ENCODE data around the gene MIA2.

MIA2 gene

GRCh38 chr14:39384177-39384576 is 150.5 kb downstream of the MIA2 start:
- no peak for DNase-seq (ENCODE audit: low read depth in 2 of 2)

GRCh38 chr14:39393289-39393688 is 159.6 kb downstream of the MIA2 start:
- no peak for DNase-seq (ENCODE audit: low read depth in 2 of 2)

DNA sequence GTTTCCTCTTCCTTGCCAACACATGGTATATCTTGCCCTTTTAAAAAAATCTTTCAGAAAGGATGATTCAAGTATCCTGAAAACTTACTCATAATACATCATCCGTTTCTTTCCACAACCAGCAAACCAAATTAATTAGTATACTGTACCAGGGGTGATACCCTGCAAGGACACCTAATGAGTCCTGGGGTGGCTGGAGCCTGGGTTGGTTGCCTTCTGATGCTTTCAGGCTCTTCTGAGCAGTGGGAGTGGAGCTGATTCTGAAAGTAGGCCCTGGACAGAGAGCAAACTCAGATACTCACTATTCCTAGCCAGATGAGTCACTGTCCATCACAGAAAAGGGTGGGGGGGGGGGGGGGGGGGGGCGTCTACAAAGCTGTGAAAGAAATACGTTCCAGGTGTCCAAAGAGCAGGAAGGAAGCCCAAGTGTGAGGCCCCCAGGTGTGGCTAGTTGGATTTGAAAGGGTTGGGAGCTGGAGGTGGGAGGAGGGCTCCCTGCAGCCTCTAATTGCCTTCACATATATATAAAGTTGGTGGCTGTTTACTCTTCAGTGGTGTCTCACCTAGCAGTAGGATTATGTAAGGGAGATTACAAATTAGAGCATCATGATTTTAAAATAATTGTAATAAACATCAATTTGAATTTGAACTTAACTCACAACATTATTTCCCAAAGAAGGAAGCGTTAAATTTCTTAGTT is 162.0 kb downstream of the MIA2 start:
- DNase-seq (ENCODE audit: low read depth in 2 of 2), result no peak

DNA sequence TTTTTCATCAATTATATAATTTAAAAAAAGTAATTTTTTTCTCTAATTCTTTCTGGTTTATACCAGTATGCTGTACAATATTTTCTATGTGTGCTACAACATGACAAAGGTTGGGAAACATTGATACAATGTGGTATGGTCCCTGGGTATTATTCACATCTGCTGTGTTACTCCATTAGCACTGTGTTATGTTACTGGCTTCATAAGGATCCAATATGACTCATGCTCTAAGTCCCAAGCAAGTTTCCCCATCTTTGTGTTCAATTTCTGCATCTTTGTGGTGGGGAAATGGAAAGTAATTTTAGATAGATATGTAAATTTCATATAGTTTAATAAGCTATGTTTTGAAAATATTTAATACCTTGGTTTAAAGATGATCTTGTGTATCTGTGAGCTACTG is 162.7 kb downstream of the MIA2 start:
- DNase-seq (ENCODE audit: low read depth in 2 of 2), result no peak

DNA sequence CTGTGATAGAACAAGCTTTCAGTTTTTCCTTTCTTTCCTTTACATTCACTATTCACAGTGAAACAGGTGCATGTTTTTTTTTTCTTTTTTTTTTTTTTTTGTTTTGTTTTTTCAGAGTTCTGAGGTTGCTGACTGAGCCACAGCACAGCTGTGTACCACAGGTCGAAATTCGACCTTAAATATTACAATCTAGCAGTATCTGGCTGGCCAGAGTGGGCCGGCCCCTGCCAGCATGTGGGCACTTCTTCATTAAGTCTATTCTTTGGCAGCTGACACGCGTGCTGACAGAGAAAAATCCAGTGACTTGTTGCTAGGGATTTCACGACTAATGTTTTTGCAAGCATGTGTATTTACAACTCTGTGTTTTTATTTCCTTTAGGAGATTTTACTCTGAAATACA is 164.7 kb downstream of the MIA2 start:
- no peak for DNase-seq (ENCODE audit: low read depth in 2 of 2)

GRCh38 chr14:39406560-39406959 is 172.8 kb downstream of the MIA2 start:
- no peak for DNase-seq (ENCODE audit: low read depth in 2 of 2)

- no peak for DNase-seq (ENCODE audit: low read depth in 2 of 2)
Observed at GRCh38 chr14:39416072-39416471, 182.4 kb downstream of the MIA2 start.

GRCh38 chr14:39417014-39417413 is 183.3 kb downstream of the MIA2 start:
- DNase-seq (ENCODE audit: low read depth in 2 of 2), result no peak

GRCh38 chr14:39419272-39419671 is 185.6 kb downstream of the MIA2 start:
- DNase-seq (ENCODE audit: low read depth in 2 of 2), result no peak

DNA sequence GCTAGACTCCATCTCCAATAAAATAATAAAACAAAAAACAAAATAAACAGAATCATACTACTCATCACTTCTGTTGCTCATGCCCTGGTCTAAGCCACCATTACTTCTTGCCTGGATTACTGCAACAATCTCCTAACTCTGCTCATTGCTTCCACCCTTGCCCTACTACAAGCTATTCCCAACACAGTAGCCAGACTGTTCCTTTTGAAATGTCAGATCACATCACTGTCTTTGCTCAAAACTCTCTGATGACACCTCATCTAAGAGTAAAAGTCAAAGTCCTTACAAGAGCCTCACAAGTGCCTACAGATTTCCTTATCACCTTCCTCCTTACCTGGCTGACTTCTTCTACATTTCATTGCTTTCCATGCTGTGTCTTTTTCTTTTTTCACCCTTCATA is 188.5 kb downstream of the MIA2 start:
- no peak for DNase-seq (ENCODE audit: low read depth in 2 of 2)

DNA sequence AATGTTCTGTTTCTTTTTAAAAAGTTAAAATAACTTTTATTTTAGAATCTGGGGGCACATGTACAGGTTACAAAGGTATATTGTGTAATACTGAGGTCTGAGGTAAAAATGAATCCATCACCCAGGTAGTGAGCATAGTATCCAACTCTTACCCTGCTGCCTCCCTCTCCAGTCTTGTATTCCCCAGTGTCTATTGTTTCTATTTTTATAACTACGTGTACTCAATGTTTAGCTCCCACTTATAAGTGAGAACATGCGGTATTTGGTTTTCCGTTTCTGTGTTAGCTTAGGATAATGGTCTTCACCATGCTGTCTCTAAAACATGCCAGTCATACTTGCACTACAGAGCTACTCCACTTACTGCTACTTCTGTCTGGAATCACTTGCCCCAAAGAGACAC is 190.1 kb downstream of the MIA2 start:
- no peak for DNase-seq (ENCODE audit: low read depth in 2 of 2)

DNA sequence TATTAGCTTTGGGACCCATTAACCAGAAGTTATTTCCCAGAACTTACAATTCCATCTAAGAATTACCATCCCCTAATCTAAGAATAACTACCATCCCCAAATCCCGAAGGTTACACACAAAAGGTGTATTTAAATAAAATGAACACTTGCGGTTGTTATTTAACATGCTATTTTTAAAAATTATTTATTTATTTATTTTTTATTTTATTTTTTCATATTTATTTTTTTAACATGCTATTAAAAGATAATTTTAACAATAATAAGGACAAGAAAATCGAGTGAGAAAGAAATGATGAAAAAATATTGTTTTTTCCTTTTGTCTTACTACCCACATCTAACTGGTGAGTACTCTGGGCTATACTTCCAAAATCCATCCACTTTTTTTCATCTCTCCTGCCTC is 192.2 kb downstream of the MIA2 start:
- DNase-seq (ENCODE audit: low read depth in 2 of 2), result no peak

- DNase-seq (ENCODE audit: low read depth in 2 of 2), result no peak
Observed at GRCh38 chr14:39426605-39427004, 192.9 kb downstream of the MIA2 start.

GRCh38 chr14:39428118-39428517 is 194.4 kb downstream of the MIA2 start:
- no peak for DNase-seq (ENCODE audit: low read depth in 2 of 2)

- DNase-seq (ENCODE audit: low read depth in 2 of 2), result no peak
Observed at GRCh38 chr14:39430762-39431415, 197.2 kb downstream of the MIA2 start.

DNA sequence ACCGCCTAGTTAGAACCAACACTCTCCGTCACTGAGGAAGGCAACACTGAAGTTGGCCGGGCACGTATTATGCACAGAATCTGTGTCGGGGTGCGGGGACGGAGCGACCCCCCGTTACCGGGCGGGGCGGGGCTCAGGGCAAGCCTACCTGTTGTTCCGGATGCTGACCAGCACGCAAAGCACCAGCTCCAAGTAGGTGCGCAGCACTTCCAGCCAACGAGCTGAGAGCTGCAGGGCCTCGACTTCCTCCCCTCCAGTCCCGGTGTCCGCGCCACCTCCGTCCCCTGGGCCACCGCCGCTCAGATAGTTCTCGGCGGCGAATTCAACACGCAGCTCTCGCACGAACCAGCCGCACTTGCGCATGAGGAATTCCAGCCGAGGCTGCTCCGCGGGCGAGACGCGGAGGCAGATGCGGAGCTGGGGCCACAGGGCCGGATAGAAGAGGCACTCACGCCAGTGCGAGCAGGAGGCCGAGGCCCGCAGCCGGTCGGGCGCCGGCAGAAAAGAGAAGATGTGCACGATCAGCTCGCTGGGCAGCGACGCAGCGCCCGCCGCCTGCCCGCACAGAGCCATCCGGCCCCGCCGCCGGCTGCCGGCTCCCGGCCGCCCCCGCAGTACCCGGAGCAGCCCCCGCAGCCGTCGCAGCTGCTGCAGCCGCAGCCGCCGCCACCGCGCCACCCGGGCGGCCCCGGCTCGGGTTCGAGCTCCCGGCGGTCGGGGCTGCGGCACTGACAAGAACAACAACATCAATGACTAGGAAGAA is 197.9 kb downstream of the MIA2 start:
- peak in 1 of 2 donors; percentile 13 for DNase-seq (ENCODE audit: low read depth in 2 of 2)

GRCh38 chr14:39432179-39432618 is 198.5 kb downstream of the MIA2 start, which contains the start of gene FBXO33:
FBXO33 (minus strand) TSS chr14:39432433; CDS start chr14:39432162, 271 bp downstream.
- peak; percentile 85 to 91 for DNase-seq (ENCODE audit: low read depth in 2 of 2)

DNA sequence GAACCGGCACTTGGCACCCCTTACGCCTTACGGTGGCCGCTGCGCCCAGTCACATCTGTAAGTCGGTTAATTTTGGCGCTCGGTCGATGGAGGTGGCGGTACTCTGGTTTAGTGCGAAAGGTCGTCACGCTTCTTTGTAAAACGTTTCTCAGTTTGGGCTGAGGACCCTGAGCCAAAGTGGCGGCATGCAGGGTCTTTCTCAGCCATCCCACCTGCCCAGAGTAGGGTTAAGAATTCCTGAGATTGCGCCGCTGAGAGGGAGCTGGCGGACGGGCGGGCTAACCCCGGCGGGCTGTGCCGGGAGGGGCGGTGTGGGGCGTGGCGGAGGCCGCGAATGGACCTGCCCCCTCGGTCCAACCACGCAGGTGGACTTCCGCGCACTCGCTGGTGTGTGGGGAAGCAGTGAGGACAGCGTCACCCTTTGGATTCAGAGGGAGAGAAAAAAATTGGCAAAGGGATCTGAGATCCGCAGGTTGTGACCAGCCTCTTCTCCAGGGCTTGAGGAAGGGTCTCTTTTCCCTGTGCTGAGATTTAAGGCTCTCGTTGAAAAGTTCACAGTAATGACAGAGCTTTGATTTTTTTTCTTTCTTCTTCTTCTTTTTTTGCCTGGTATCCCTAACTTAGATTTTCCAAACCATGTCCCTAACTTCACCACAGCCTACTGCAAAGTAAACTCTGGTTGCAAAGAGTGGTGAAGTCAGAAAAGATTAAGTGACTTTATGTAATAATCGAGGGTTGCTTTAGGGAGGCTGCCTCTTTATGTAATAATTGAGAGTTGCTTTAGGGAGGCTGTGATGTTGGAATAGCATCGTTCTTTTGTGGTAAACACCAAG is 199.1 kb downstream of the MIA2 start:
- DNase-seq (ENCODE audit: low read depth in 2 of 2), result peak; percentile 40 to 63

- DNase-seq (ENCODE audit: low read depth in 2 of 2), result no peak
Observed at GRCh38 chr14:39433452-39433813, 199.7 kb downstream of the MIA2 start.

DNA sequence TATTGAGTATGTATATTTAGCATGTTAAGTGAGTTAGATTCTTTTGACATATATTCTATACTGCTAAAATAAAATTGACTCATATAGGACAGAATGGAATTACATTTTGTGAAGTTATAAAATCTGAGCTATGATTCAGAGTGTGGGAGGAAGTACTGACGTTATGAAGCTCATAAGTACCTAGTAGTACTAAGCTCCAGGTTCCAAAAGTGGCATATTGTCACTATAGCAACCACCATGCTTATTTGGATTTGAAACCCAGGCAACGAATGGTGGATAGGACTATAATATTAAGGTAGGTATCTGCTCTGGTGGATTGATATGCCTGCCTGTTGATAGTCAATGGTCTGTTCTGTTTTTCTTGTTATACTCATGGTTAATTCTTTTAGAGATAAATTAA is 200.7 kb downstream of the MIA2 start:
- DNase-seq (ENCODE audit: low read depth in 2 of 2), result no peak

DNA sequence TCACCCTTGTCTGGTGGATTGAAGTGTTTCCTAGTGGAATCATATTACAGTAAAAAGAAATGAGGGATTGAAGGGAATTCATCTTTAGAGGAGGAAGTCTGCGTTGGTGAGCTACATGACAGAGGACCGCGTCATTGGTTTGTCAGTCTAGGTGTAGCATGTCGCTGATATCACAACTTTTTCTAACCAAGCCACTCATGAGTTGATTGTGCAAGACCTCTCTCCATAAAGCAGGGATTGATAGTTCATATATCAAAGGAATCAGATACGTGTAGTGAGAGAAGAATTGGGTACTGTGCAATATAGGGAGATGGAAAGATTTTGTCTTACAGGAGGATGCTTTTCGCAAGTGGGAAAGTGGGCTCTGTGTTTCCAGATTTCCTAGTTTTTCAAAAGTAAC is 201.5 kb downstream of the MIA2 start:
- DNase-seq (ENCODE audit: low read depth in 2 of 2), result no peak
